GM12864 (cell line): ENCODE measurements around the gene C2CD5.

Source experiments
- DNase-seq: peaks from one replicate; pipeline ENCODE4 v3.0.0-alpha.2; 2011; ENCODE audit warnings: low read depth
- H3K4me3 ChIP-seq: 2 replicates; pipeline ENCODE4 v1.5.1; 2011; ENCODE audit warnings: mild to moderate bottlenecking, low read depth, low read length, control low read depth
- CTCF ChIP-seq: IDR thresholded peaks from 2 replicates; pipeline ENCODE4 v1.5.1; 2011; ENCODE audit warnings: low read depth, mild to moderate bottlenecking, moderate library complexity, low read length, control low read depth, inconsistent platforms; ENCODE audit errors: missing control alignments

The C2CD5 gene

GRCh38 chr12:22408610-22409376, 135.5 kb downstream of the C2CD5 start:
- no peak for DNase-seq
- no peak for TF ChIP-seq CTCF
- H3K4me3 ChIP-seq: no peak overlapping the region

- TF ChIP-seq CTCF: no peak
- no peak overlapping the region for H3K4me3 ChIP-seq
- DNase-seq: no peak
Measured at GRCh38 chr12:22407397-22407796, 136.9 kb downstream of the C2CD5 start.

GRCh38 chr12:22406627-22407026, 137.7 kb downstream of the C2CD5 start:
- TF ChIP-seq CTCF: no peak
- DNase-seq: no peak
- H3K4me3 ChIP-seq: no peak overlapping the region

GRCh38 chr12:22399464-22400180, 144.7 kb downstream of the C2CD5 start:
- TF ChIP-seq CTCF: no peak
- DNase-seq: no peak
- H3K4me3 ChIP-seq: no peak overlapping the region
